ENCODE measurements around the gene RPS19. TPM values are rescaled to one million over a fixed set of nuclear protein-coding genes. Genes with fewer than 3 reads are reported as not detected.

RPS19 gene
- total and polyA plus RNA-seq, 10 of the 15 experiments (the other 5 are each of a cell fraction or from before 2014, with no cell fraction given): 2,615 to 5,578 (median 4,127) TPM

DNA sequence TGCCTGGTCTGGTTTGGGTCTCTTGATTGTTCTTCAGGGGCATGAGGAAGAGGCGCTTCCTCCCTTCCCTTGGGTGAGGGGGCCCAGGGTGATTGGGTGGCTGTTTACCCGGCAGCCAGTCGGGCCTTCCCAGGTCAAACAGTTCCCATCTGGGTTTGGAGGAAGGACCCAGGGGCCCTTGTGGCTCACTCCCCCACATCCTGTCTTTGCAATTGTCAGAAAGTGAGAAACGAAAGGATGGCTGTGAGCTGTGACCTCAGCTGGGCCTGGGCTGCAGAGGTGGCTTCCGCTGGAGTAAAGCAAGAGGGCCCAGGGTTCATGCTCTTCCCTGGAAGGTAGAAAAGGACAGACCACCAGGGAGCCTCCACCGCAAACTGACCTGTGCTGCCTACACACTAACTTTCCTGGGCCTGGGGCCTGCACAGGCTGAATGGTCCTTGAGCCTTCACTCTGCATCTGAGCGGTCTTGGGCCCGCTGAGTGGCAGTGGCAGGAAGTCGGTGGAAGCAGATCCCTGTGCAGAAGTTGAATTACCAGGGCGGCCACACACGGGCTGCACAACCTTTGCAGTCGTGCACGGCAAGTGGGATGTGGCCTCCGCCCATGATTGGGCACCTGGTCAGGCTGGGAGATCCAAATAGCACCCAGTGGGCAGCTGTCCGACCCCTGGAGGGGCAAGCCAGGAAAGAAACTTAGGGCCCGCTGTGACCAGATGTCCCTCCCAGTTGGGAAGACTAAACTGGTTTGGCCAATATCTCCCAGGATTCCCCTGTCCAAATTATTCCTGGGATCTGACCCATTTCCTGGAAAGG lies 11.7 kb downstream of the RPS19 start (continued):
- TF ChIP-seq HSF1 (IDR thresholded peaks at IDR 0.05; ENCODE audit: low read depth, low read length) (no peak), DPF2 (IDR thresholded peaks at IDR 0.05) (peak; percentile 82), SREBF2 (IDR thresholded peaks at IDR 0.05; ENCODE audit: low read length) (no peak), ATF3 (IDR thresholded peaks at IDR 0.05; ENCODE audit: borderline replicate concordance, extremely low read depth, low read depth, low read length) (no peak), YY1 (IDR thresholded peaks at IDR 0.05; ENCODE audit: low read depth, low read length) (peak; percentile 33; the same call in 1 of the 2 replicates), BACH1 (IDR thresholded peaks at IDR 0.05; ENCODE audit: borderline replicate concordance) (peak; percentile 85; the same call in 1 of the 2 replicates), STAT3 (IDR thresholded peaks at IDR 0.05; ENCODE audit: low read depth, low read length) (no peak), ZBTB4 (CRISPR knock-in tag; IDR thresholded peaks at IDR 0.05) (no peak), TCF12 (IDR thresholded peaks at IDR 0.05; ENCODE audit: low read depth, low read length) (peak; percentile 64; the same call in 1 of the 2 replicates), POU2F2 (IDR thresholded peaks at IDR 0.05; ENCODE audit: borderline replicate concordance, low read depth, low read length) (no peak; the same call in 1 of the 3 replicates), ZSCAN29 (IDR thresholded peaks at IDR 0.05) (no peak), SPI1 (IDR thresholded peaks at IDR 0.05; ENCODE audit: borderline replicate concordance, insufficient read depth, low read depth, low read length) (peak; percentile 22), ZZZ3 (IDR thresholded peaks at IDR 0.05; ENCODE audit: control insufficient read depth, insufficient read length, low read depth) (no peak)
- TF ChIP-seq, protein P1, sequence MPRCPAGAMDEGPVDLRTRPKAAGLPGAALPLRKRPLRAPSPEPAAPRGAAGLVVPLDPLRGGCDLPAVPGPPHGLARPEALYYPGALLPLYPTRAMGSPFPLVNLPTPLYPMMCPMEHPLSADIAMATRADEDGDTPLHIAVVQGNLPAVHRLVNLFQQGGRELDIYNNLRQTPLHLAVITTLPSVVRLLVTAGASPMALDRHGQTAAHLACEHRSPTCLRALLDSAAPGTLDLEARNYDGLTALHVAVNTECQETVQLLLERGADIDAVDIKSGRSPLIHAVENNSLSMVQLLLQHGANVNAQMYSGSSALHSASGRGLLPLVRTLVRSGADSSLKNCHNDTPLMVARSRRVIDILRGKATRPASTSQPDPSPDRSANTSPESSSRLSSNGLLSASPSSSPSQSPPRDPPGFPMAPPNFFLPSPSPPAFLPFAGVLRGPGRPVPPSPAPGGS (IDR thresholded peaks at IDR 0.05; ENCODE audit: borderline replicate concordance, insufficient read depth, low read depth, low read length, poor library complexity, severe bottlenecking): peak; percentile 62
- TF ChIP-seq, protein P2, sequence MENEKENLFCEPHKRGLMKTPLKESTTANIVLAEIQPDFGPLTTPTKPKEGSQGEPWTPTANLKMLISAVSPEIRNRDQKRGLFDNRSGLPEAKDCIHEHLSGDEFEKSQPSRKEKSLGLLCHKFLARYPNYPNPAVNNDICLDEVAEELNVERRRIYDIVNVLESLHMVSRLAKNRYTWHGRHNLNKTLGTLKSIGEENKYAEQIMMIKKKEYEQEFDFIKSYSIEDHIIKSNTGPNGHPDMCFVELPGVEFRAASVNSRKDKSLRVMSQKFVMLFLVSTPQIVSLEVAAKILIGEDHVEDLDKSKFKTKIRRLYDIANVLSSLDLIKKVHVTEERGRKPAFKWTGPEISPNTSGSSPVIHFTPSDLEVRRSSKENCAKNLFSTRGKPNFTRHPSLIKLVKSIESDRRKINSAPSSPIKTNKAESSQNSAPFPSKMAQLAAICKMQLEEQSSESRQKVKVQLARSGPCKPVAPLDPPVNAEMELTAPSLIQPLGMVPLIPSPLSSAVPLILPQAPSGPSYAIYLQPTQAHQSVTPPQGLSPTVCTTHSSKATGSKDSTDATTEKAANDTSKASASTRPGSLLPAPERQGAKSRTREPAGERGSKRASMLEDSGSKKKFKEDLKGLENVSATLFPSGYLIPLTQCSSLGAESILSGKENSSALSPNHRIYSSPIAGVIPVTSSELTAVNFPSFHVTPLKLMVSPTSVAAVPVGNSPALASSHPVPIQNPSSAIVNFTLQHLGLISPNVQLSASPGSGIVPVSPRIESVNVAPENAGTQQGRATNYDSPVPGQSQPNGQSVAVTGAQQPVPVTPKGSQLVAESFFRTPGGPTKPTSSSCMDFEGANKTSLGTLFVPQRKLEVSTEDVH (IDR thresholded peaks at IDR 0.05; ENCODE audit: low read depth, partially characterized antibody): peak; percentile 50

All from GM12878 (cell line).